HG02763 (cell line): ENCODE data around the gene PCBP3.

Experiments used
- ATAC-seq: cut with Tn5 transposase; IDR thresholded peaks from one replicate; pipeline ENCODE4 v1.9.1; 2021; ENCODE audit warnings: mild to moderate bottlenecking, moderate library complexity; ENCODE audit not compliant: unreplicated experiment

PCBP3 gene

GRCh38 chr21:45778686-45779085, 135.2 kb downstream of the PCBP3 start:
- ATAC-seq, result no peak

GRCh38 chr21:45779226-45779625, 135.7 kb downstream of the PCBP3 start:
- ATAC-seq, result no peak

GRCh38 chr21:45780647-45781046, 137.1 kb downstream of the PCBP3 start:
- ATAC-seq, result no peak

GRCh38 chr21:45781741-45782140, 138.2 kb downstream of the PCBP3 start:
- ATAC-seq, result no peak

- ATAC-seq, result no peak
These were observed 143.1 kb downstream of the PCBP3 start for GRCh38 chr21:45786660-45787059.

- no peak for ATAC-seq
These were observed 143.8 kb downstream of the PCBP3 start for GRCh38 chr21:45787371-45787770.

- ATAC-seq, result no peak
These were observed 144.7 kb downstream of the PCBP3 start for GRCh38 chr21:45788198-45788597.

- ATAC-seq, result no peak
These were observed 145.3 kb downstream of the PCBP3 start for GRCh38 chr21:45788637-45789506.

GRCh38 chr21:45790427-45790826, 146.9 kb downstream of the PCBP3 start:
- no peak for ATAC-seq

GRCh38 chr21:45791562-45792418, 148.3 kb downstream of the PCBP3 start:
- no peak for ATAC-seq

- ATAC-seq, result no peak
These were observed 149.3 kb downstream of the PCBP3 start for GRCh38 chr21:45792682-45793383.

GRCh38 chr21:45794027-45794426, 150.5 kb downstream of the PCBP3 start:
- no peak for ATAC-seq

- no peak for ATAC-seq
These were observed 152.5 kb downstream of the PCBP3 start for GRCh38 chr21:45796003-45796402.

- ATAC-seq, result no peak
These were observed 153.8 kb downstream of the PCBP3 start for GRCh38 chr21:45797338-45797737.

GRCh38 chr21:45799765-45800338, 156.3 kb downstream of the PCBP3 start:
- no peak for ATAC-seq

GRCh38 chr21:45800339-45801080, 157.0 kb downstream of the PCBP3 start:
- ATAC-seq, result no peak

GRCh38 chr21:45801129-45801964, 157.8 kb downstream of the PCBP3 start:
- no peak for ATAC-seq

- no peak for ATAC-seq
These were observed 158.5 kb downstream of the PCBP3 start for GRCh38 chr21:45801989-45802388.

- no peak for ATAC-seq
These were observed 158.9 kb downstream of the PCBP3 start for GRCh38 chr21:45802425-45802824.
